Body of pancreas (tissue), 4 donors: ENCODE results near the gene SLC1A7. TPM values are rescaled to one million over a fixed set of nuclear protein-coding genes. Genes with fewer than 3 reads are reported as not detected.

Experiments
- ATAC-seq: fragments of 150-250 bp; one replicate; pipeline ENCODE4 v1.9.1; 2016
- DNase-seq, 4 donors: peaks; one replicate each; pipeline ENCODE4 v3.0.0-alpha.2; 2019
- H3K27ac ChIP-seq, 4 donors: fragments of 200-600 bp; sonication (generic); 1 replicate in 3 of 4; 2 replicates in 1 of 4; pipeline versions ENCODE4 v1.5.1 to v1.6.1; 2016 to 2019; ENCODE audit warnings: mild to moderate bottlenecking in 1 of 4, mixed read lengths in 1 of 4, moderate library complexity in 1 of 4
- H3K27me3 ChIP-seq, 2 donors: fragments of 200-600 bp; sonication (generic); one replicate each; pipeline ENCODE4 v1.6.0; 2016; ENCODE audit warnings: mild to moderate bottlenecking in 1 of 2
- H3K36me3 ChIP-seq, 2 donors: fragments of 200-600 bp; sonication (generic); replicated peaks in 1 of 2; 2 replicates each; pipeline ENCODE4 v1.5.1; 2016; ENCODE audit warnings: low read depth in 2 of 2; ENCODE audit not compliant: insufficient read depth in 1 of 2
- H3K4me1 ChIP-seq: fragments of 200-600 bp; sonication (generic); one replicate; pipeline ENCODE4 v1.6.0; 2016
- H3K4me3 ChIP-seq, 2 donors: fragments of 200-600 bp; sonication (generic); 1 replicate in 1 of 2; 2 replicates in 1 of 2; pipeline ENCODE4 v1.5.1; 2016 to 2019
- H3K9me3 ChIP-seq, 3 donors: fragments of 200-600 bp; sonication (generic); 1 replicate in 2 of 3; 2 replicates in 1 of 3; pipeline ENCODE4 v1.5.1; 2016
- POLR2A ChIP-seq, 3 donors: fragments of 450-650 bp; IDR thresholded peaks; one replicate each; pipeline ENCODE4 v1.6.1; 2016; ENCODE audit warnings: antibody characterized with exemption in 3 of 3, mild to moderate bottlenecking in 2 of 3
- WGBS, 2 donors: methylation state at CpG; one replicate each; pipeline ENCODE4 v1.1.5; 2017; 5-methylcytosine and 5-hydroxymethylcytosine counted together
- intact Hi-C: fragments of 100-400 bp; cut with DNase I; formaldehyde crosslinking; loops from one replicate; pipeline ENCODE4 v1.15.1; 2023
- total RNA-seq, 2 donors: library from RNA; depleted of rRNA; stranded (reverse); fragments of >200 nt; gene quantifications; one replicate each; pipeline ENCODE4 v1.1.0, GENCODE V29; 2016
- TF ChIP-seq, protein P1 (sequence below), 7 experiments: fragments of 450-650 bp in 4 of 7; fragments of 200-600 bp in 3 of 7; sonication (generic) in 3 of 7; IDR thresholded peaks; one replicate each; pipeline ENCODE4 v1.5.1; 2016 to 2019; ENCODE audit warnings: antibody characterized with exemption in 7 of 7

SLC1A7 gene
- total RNA-seq, 2 donors from 2014 or later = not detected

DNA sequence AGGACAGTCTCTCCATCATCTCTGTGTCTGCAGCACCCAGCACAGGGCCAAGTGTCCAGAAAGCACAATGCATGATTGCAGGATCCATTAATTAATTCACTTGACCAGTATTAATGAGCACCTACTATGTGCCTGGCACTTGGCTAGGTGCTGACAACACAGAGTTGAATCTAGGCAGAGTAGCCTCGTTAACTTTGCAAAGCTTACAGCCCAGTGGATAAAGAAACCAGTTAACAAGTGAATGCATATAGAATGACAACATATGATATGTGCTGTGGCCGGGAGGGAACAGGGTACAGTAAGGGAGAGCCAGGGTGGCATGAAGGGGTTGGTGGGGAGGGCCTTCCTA, 10.9 kb downstream of the SLC1A7 start:
- Histone ChIP-seq H3K27ac (no peak overlapping the region), H3K36me3 (no peaks in the 10 kb centered on the region), H3K9me3 (no peaks in the 10 kb centered on the region), H3K4me1 (no peaks in the 10 kb centered on the region), H3K27me3 (no peaks in the 10 kb centered on the region), H3K4me3 (no peak overlapping the region)
- ATAC-seq = no peak
- intact Hi-C loops = no loop called here
- WGBS, 2 donors = 75 to 91% methylated on average over 2 of the region's 2 CpGs
- no peak for DNase-seq
- TF ChIP-seq, protein P1, sequence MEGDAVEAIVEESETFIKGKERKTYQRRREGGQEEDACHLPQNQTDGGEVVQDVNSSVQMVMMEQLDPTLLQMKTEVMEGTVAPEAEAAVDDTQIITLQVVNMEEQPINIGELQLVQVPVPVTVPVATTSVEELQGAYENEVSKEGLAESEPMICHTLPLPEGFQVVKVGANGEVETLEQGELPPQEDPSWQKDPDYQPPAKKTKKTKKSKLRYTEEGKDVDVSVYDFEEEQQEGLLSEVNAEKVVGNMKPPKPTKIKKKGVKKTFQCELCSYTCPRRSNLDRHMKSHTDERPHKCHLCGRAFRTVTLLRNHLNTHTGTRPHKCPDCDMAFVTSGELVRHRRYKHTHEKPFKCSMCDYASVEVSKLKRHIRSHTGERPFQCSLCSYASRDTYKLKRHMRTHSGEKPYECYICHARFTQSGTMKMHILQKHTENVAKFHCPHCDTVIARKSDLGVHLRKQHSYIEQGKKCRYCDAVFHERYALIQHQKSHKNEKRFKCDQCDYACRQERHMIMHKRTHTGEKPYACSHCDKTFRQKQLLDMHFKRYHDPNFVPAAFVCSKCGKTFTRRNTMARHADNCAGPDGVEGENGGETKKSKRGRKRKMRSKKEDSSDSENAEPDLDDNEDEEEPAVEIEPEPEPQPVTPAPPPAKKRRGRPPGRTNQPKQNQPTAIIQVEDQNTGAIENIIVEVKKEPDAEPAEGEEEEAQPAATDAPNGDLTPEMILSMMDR (IDR thresholded peaks at IDR 0.05) = no peak
- no peak for TF ChIP-seq POLR2A (IDR thresholded peaks at IDR 0.05)

DNA sequence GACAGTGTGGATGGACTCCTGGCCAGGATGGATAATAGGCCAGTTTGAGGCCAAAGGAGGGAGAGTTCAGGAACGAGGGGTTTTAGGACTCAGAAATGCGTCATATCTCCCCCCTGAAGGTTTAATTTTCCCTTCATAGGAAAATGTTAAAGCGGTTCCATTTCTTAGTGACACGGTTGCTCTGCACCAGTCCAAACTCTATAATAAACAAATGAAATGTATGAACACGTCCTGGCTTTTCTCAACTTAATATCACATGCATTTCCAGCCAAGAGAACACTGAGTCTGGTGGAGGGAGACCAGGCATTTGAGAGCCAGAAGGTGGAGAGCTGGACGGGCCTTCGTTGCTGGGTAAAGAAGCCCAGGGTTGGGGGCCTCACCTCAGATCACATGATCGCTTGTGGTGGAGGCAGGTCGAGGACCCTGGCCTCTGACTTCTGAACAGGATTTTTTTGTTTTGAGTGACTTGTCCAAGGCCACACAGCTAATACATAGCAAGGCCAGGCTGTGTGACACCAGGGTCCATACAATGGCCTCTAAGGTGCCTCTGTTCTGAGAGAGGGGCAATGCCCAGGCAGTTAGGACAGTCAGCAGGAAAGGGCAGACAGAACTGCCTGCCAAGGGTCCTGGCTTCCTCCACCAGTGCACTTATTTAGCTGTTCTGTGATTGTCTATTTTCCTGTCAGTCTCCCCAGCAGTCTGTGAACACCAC, 11.4 kb downstream of the SLC1A7 start:
- WGBS, 2 donors = 70 to 76% methylated on average over 9 of the region's 9 CpGs
- Histone ChIP-seq H3K36me3 (no peaks in the 10 kb centered on the region), H3K27me3 (no peaks in the 10 kb centered on the region), H3K9me3 (no peaks in the 10 kb centered on the region), H3K27ac (no peak overlapping the region), H3K4me1 (no peaks in the 10 kb centered on the region), H3K4me3 (no peak overlapping the region)
- DNase-seq (peak in 1 of 4 donors; percentile 2), ATAC-seq (no peak)
- intact Hi-C loops = no loop called here
- TF ChIP-seq, protein P1 (IDR thresholded peaks at IDR 0.05) = no peak
- no peak for TF ChIP-seq POLR2A (IDR thresholded peaks at IDR 0.05)

DNA sequence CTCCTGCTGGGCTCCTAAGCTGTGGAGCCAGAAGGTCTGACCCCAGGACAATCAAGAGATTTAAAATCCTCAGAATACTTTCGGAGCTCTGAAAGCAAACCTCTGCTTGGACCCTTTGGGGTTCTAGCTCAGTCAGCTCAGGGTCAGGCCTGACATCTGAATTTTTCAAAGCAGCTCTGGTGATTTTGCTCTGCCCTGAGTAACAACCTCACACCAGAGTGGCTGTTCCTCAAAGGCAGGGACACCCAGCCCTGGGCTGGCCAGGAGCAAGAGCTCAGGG, 11.9 kb downstream of the SLC1A7 start:
- Histone ChIP-seq H3K9me3 (no peaks in the 10 kb centered on the region), H3K36me3 (no peaks in the 10 kb centered on the region), H3K27ac (no peak overlapping the region), H3K4me1 (no peaks in the 10 kb centered on the region), H3K4me3 (no peak overlapping the region), H3K27me3 (no peaks in the 10 kb centered on the region)
- TF ChIP-seq POLR2A (IDR thresholded peaks at IDR 0.05) = no peak
- TF ChIP-seq, protein P1 (IDR thresholded peaks at IDR 0.05) = no peak
- WGBS, 2 donors = 85% methylated on average over 1 of the region's 1 CpG; no CpG with 5 or more reads in 1 of the 2 donors
- DNase-seq = peak in 1 of 4 donors; percentile 4
- intact Hi-C loops = no loop called here
- ATAC-seq = no peak

DNA sequence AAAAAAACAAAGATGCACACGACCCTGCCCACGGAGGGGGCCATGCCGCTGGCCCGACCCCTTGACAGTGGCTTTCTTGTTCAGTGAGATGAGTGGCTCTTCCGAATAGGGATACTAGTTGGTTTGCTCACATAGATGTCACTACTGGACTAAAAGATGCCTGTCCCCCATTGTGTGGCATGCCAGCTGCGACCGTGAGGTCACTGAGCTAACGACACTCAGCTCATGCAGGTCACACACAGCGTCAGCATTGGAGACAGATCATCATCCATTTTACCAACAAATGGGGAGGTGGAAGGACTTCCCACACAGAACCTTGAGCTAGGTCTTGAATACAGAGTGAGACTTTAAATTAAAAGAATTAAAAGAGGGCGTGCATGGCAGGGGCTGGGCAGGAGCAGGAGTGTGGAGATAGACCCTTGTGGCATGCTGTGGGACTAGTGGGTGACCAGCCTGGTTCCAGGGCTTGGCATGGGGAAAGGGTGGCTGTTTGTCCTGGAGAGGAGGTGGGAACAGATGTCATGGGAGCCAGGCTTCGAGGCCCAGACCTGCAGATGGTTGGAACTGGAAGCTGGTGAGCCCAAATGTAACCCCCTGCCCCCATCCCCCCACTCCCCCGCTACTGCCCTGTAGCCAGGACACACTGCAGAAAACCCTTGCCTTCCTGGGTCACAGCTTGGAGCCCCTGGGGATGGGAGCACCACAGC, 12.4 kb downstream of the SLC1A7 start:
- 64 to 76% methylated on average over 6 to 12 of the region's 12 CpGs for WGBS, 2 donors
- H3K27me3 ChIP-seq = no peaks in the 10 kb centered on the region
- ATAC-seq (no peak), DNase-seq (peak in 1 of 4 donors; percentile 5)
- TF ChIP-seq, protein P1 (IDR thresholded peaks at IDR 0.05) = no peak
- TF ChIP-seq POLR2A (IDR thresholded peaks at IDR 0.05) = no peak
- no peaks in the 10 kb centered on the region for H3K9me3 ChIP-seq
- no peak overlapping the region for H3K27ac ChIP-seq
- no peak overlapping the region for H3K4me3 ChIP-seq
- no peaks in the 10 kb centered on the region for H3K36me3 ChIP-seq
- H3K4me1 ChIP-seq = no peaks in the 10 kb centered on the region
- intact Hi-C loops = no loop called here

DNA sequence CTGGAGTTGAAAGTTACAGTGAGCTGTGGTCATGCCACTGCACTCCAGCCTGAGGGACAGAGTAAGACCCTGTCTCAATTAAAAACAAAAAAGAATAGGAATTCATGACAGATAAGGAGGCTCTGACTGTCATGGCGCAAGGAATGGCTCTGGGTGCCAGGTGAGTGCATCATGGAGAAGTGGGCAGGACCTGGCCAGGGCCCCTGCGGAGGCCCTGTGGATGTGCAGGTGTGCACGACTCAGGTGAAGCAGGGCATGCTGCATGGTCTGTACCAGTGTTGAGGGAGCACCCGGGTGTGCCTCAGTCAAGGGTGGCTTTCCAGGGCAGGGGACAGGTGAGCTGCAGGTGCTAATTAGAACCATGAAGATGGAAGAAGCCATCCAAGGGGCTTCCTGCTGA, 14.0 kb downstream of the SLC1A7 start:
- Histone ChIP-seq H3K27me3 (no peaks in the 10 kb centered on the region), H3K4me1 (no peaks in the 10 kb centered on the region), H3K36me3 (no peaks in the 10 kb centered on the region), H3K4me3 (no peak overlapping the region), H3K27ac (no peak overlapping the region), H3K9me3 (no peaks in the 10 kb centered on the region)
- no peak for TF ChIP-seq POLR2A (IDR thresholded peaks at IDR 0.05)
- TF ChIP-seq, protein P1 (IDR thresholded peaks at IDR 0.05) = no peak
- 93 to 94% methylated on average over 3 to 4 of the region's 4 CpGs for WGBS, 2 donors
- DNase-seq (peak in 1 of 4 donors; percentile 1), ATAC-seq (no peak)
- intact Hi-C loops = no loop called here
